ENCODE measurements around the gene SMIM38. TPM values are rescaled to one million over a fixed set of nuclear protein-coding genes. Genes with fewer than 3 reads are reported as not detected.

The SMIM38 gene
- total RNA-seq, 1 experiment from 2014 or later = not detected

- no peak for DNase-seq (ENCODE audit: low read depth)
Observed at GRCh38 chr11:69159150-69159852, 3.6 kb downstream of the SMIM38 start.

GRCh38 chr11:69160296-69161116, 4.8 kb downstream of the SMIM38 start:
- no peak for DNase-seq (ENCODE audit: low read depth)

- DNase-seq (ENCODE audit: low read depth) = no peak
Observed at GRCh38 chr11:69161117-69161407, 5.3 kb downstream of the SMIM38 start.

- no peak for DNase-seq (ENCODE audit: low read depth)
Observed at GRCh38 chr11:69162505-69162904, 6.8 kb downstream of the SMIM38 start.

- no peak for DNase-seq (ENCODE audit: low read depth)
Observed at GRCh38 chr11:69163842-69164241, 8.1 kb downstream of the SMIM38 start.

- DNase-seq (ENCODE audit: low read depth) = no peak
Observed at GRCh38 chr11:69164824-69165223, 9.1 kb downstream of the SMIM38 start.

- DNase-seq (ENCODE audit: low read depth) = no peak
Observed at GRCh38 chr11:69165775-69166174, 10.0 kb downstream of the SMIM38 start.

GRCh38 chr11:69166218-69167115, 10.7 kb downstream of the SMIM38 start:
- DNase-seq (ENCODE audit: low read depth) = peak; percentile 90

- DNase-seq (ENCODE audit: low read depth) = no peak
Observed at GRCh38 chr11:69167130-69167915, 11.6 kb downstream of the SMIM38 start.

- no peak for DNase-seq (ENCODE audit: low read depth)
Observed at GRCh38 chr11:69167916-69168691, 12.4 kb downstream of the SMIM38 start.

- no peak for DNase-seq (ENCODE audit: low read depth)
Observed at GRCh38 chr11:69169479-69169878, 13.7 kb downstream of the SMIM38 start.

GRCh38 chr11:69170704-69171103, 15.0 kb downstream of the SMIM38 start:
- DNase-seq (ENCODE audit: low read depth) = peak; percentile 67

- DNase-seq (ENCODE audit: low read depth) = no peak
Observed at GRCh38 chr11:69171476-69172240, 15.9 kb downstream of the SMIM38 start.

GRCh38 chr11:69172674-69173073, 16.9 kb downstream of the SMIM38 start:
- peak; percentile 6 for DNase-seq (ENCODE audit: low read depth)

GRCh38 chr11:69173331-69173730, 17.6 kb downstream of the SMIM38 start:
- DNase-seq (ENCODE audit: low read depth) = no peak

- no peak for DNase-seq (ENCODE audit: low read depth)
Observed at GRCh38 chr11:69173925-69174581, 18.3 kb downstream of the SMIM38 start.

- DNase-seq (ENCODE audit: low read depth) = no peak
Observed at GRCh38 chr11:69174841-69175240, 19.1 kb downstream of the SMIM38 start.

- DNase-seq (ENCODE audit: low read depth) = no peak
Observed at GRCh38 chr11:69178819-69179482, 23.2 kb downstream of the SMIM38 start.

GRCh38 chr11:69180226-69180625, 24.5 kb downstream of the SMIM38 start:
- no peak for DNase-seq (ENCODE audit: low read depth)
